ENCODE measurements around the gene GBP3.
"Not testable (repeated sequence)": the region's sequence is repeated elsewhere in the genome, so short reads cannot be mapped to it uniquely, and the experiment has no call there.

Gene GBP3, protein sequence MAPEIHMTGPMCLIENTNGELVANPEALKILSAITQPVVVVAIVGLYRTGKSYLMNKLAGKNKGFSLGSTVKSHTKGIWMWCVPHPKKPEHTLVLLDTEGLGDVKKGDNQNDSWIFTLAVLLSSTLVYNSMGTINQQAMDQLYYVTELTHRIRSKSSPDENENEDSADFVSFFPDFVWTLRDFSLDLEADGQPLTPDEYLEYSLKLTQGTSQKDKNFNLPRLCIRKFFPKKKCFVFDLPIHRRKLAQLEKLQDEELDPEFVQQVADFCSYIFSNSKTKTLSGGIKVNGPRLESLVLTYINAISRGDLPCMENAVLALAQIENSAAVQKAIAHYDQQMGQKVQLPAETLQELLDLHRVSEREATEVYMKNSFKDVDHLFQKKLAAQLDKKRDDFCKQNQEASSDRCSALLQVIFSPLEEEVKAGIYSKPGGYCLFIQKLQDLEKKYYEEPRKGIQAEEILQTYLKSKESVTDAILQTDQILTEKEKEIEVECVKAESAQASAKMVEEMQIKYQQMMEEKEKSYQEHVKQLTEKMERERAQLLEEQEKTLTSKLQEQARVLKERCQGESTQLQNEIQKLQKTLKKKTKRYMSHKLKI

DNA sequence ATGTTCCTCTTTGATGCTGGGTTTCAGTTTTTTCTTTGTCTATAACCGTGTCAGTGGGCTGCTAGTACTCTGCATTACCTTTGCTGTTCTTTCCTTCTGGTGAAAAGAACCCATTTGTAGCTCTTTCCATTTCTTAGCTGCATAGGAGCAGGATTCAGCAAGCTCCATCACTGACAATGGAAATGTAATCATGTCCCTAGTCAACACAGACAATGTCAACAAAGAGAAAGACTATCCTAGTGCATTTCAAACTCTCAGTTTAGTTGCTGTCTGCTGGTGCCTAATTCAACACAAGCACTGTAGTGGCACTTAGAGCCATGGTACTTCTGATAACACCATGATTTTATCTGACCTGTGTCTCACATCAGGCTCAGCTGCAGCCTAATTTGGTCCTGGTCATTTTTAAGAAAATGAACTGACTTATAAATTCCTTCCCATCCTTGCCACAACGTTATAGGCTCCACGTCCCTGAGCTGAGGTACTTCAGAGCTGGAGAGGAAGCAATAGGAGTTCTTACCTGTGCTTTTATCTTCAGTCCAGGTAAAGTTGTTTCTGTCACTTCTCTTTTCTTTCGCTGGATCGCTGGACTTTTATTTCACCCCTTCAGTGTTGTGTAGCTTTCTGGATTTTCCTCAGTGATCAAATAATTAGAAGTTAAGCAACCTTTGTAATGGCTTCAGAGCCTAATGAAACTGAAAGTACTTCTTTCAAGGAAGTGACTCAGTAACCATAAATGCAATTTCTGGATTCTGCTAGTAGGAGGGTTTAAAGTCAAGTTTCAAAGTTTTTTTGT is at the start of gene GBP3:
Gene GBP3, minus strand, starts transcription at position 700 of the 793 bp plus-strand sequence. CDS start 2,145 bp downstream, outside the sequence.
- DNase-seq (ENCODE audit: low spot score) = peak; percentile 70

DNA sequence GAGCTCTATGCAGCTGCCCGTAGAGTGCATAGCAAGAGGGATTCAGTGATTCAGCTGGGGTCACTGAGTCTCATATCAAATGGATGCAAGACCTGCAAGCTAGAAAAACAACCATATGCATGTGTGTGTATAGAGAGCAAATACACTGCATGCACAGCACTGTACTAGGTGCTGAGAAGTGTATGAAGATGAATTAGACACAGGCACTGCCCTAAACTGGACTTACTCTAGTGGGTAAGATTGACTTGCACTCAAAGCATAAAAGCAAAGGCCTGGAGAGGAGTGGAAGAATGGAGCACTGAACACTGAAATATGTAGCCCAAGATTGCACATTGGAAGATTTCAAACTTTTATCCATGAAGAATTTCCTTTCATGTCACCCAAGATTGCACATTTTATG is 47.8 kb upstream of the GBP3 start:
- DNase-seq (ENCODE audit: low spot score) = no peak

DNA sequence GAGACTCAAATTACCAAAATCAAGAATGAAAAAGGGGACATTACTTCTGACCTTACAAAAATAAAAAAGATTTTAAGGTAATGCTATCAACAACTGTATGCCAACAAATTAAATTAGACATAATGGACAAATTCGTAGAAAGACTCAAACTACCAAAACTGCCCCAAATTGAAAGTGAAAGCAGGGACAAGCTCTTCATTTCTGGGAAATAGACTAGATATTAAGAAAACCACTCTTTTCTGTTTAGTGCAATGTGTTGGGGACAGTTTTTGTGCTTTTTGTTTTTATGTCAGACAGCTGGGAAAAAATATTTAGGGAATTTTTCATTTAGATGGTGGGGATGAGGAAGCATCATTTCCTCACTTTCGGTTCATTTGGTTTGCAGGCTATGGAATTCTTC is 47.3 kb upstream of the GBP3 start:
- peak; percentile 8 for DNase-seq (ENCODE audit: low spot score)

DNA sequence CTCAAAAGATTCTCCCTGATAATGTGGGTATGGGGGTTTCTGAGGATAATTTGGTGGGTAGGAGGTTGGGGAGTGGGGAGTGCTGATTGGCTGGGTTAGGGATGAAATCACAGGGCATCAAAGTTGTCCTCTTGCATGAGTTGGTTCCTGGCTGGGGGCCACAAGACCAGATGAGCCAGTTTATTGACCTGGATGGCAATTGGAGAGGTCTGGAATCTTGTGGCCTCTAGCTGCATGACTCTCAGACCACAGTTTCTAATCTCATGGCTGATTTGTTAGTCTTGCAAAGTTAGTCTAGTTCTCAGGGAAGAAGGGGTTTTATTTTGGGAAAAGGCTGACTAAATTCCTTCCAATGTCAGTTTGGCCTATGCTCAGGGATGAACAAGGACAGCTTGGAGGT is 45.6 kb upstream of the GBP3 start:
- peak; percentile 46 for DNase-seq (ENCODE audit: low spot score)

DNA sequence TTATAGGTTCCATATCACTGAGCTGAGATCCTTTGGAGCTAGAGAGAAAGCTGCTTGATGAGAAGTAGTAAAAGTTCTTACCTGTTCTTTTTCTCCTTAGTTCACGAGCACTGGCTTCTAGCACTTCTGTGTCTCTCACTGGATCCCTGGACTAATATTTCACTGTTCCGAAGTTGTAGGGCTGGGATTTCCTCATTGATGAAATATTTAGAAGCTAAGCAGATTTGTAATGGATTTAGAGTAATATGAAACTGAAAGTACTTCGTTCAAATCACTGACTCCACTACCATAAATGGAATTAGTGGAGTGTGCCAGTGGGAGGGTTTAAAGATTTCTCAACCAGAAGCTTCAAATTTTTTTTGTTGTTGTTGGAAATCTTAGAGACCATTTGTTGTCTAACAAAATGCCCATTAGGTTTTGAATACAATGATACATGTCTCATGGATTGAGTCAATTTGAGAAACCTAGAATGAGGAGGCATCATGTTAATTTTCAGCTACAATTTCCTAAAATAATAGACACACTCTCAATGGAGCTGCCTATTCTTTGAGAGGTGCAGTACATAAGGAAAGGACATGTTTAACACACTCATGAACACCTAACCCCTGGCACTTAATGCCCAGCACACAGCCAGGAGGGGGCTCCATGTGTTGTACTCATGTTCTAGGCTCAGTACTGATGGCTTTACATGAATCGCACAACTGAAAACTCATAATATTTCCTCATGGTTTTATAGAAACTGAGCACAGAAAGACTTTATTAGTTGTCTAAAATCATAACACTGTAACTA is 42.6 kb upstream of the GBP3 start, which contains the start of gene GBP1:
Gene GBP1, minus strand, starts transcription at position 130 of the 790 bp plus-strand sequence. CDS start 1,974 bp downstream, outside the sequence.
- DNase-seq (ENCODE audit: low spot score) = peak; percentile 70

DNA sequence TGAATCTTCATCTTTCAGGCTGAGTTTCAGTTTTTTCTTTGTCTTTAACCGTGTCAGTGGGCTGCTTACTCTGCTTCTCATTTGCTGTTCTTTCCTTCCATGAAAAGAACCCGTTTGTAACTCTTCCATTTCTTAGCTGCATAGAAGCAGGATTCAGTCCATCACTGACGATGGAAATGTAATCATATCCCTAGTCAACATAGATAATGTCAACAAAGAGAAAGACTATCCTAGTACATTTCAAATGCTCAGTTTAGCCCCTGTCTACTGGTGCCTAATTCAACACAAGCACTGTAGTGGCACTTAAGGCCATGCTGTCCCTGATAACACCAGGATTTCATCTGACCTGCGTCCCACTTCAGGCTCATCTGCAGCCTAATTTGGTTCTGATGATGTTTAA is 42.0 kb upstream of the GBP3 start:
- DNase-seq (ENCODE audit: low spot score) = no peak

DNA sequence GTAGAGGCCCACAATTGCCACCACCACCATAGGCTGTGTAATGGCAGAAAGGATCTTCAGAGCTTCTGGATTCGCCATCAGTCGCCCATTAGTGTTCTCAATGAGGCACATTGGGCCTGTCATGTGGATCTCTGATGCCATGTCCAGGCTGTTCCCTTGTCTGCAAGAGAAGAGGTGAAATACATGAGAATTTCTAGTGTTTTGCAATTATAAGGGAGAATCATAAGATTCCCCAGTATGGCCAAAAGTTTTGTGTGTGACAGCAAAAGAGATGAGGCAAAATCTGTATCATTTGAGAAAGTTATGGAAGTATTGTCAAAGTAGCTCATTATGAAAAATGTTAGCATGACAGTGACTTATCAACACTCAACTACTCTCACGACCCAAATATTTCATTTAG is 40.4 kb upstream of the GBP3 start:
- DNase-seq (ENCODE audit: low spot score) = no peak

DNA sequence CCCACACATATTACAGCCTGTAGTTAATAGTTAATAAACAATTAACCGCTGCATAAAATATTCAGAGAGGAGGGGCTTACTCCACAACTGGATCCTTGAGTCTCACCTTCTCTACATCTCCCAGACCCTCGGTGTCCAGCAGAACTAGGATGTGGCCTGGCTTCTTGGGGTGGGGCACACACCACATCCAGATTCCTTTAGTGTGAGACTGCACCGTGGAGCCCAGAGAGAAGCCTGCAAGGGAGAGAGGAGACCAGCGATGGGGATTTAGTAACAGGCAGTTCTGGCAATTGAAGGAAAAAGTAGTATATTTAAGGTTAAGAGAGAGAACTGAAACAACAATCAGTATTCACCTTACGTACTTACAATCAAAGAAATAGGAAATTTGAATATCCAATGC is 37.4 kb upstream of the GBP3 start:
- no peak for DNase-seq (ENCODE audit: low spot score)

DNA sequence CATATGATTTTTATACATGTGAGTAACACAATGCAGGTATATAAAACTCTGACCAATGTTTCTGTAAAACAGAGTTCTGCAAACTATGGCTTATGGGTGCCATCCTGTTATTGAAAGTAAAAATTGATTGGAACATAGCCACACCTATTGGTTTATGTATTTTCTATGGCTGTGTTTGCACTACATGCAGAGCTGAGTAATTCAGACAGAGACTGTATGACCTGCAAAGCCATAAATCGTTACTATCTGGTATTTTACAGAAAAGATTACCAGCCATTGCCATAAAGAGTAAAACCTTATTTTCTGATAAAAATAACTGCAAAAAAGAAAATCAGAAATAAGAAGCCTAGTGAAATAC is 29.3 kb upstream of the GBP3 start:
- no peak for DNase-seq (ENCODE audit: low spot score)

DNA sequence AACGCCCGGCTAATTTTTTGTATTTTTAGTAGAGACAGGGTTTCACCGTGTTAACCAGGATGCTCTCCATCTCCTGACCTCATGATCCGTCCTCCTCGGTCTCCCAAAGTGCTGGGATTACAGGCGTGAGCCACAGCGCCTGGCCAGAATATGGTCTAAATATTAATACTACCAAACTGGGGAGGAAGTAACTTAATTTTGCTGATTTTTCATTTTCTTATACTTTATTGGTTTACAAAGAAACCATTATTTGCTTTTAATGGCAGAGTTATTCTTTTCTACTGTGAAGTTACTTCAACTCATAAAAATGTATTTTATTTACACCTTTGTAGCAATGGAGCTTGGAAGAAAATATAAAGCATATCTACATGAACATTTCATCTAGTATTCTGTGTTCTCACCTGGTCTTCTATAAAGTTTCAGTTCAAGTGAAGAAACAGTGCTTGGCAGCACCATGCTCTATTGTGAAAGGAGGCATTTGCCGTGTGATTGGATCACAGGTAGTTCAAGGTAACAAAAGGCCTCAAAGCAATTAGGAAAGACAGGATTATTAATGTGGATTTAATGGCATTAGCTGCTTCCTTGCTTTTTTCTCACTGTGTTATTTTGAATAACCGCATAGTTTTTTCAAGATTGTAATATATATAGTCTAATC is 28.8 kb upstream of the GBP3 start:
- DNase-seq (ENCODE audit: low spot score) = no peak

DNA sequence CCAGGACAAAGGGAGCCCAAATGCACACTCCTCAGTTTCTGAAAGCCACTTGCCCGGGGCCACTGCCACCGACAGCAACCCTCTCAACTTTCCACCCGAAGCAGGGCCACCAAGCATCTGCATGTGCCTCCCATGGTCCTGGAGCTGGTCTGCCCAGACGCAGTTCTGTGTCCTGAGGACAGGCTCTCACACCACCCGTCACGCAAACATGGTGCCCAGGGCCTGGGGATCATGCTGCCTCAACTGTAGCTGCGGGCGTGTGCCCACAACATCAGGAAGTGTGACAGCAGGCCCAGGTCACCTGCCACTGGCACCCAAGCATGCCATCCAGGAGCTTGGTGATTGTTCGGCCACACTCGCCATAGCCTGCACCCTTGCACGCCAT is 28.0 kb upstream of the GBP3 start:
- DNase-seq (ENCODE audit: low spot score) = no peak

DNA sequence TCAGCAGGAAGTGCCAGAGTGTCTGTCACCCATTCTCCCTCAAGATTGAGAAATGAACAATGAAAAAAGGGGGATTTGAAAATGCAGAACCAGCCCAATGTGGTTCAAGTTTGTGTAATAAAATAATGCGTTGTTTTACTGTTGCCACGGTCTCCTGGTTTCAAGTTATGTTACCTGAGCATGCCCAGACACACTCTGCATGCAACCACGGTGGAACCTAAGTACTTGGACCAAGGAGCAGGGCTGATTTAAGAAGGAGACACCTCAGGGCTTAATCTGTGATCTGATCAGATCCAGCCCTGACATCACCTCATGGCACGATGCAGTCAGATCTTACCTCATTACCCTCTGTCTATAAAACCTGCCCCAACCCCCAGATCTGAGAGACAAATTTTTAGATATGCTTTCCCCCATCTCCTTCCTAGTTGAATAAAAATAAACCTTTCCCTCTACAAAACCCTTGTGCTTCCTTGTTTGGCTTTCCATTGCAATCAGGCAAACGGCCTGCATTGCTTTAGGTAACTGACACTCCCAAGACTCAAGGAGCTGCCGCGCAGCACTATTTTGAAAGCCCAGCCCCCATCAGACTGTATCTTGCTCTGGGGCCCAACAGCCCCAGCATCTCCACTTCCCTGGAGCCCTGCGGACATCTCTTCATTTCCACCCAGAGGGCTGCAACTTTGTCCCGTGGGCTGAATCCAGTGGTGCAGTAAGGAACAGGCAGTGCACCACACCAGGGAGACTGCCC is 27.4 kb upstream of the GBP3 start:
- DNase-seq (ENCODE audit: low spot score) = not testable (repeated sequence)

DNA sequence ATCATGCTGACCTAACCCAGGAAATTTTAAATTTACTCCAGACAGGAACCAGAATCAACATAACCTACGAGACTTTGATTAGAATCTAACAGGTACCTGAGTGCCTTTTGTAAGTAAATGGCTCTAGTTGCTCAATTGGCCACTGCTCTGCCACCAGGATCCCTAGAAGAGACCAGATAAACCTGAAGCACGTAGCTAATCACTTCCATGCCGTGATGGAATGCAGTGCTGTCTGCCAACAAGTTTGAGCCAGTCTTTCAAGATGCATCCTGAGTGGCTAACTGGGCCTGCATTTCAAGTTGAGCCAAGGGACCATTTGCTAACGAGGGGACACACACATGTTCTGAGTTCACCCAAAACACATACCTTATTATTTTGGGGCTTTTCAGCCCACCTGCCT is 26.5 kb upstream of the GBP3 start:
- DNase-seq (ENCODE audit: low spot score) = not testable (repeated sequence)

DNA sequence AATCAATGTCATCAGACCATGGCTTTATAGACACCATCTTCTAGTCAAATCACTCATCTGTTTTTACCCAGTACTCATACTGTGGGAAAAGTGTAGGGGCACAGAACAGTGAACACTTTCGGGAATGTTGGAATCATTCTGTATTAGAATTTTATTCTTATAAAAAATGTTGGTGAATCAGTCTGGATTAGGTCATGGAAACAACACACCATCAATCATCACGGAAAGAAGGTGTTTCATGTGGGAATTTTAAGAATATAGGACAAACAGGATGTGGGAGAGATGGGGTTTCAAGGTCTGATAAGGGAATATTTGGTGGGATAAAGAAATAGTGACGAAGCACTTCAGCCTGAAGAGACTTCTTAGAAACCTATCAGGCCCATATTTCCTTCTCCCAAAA is 25.1 kb upstream of the GBP3 start:
- DNase-seq (ENCODE audit: low spot score) = no peak

DNA sequence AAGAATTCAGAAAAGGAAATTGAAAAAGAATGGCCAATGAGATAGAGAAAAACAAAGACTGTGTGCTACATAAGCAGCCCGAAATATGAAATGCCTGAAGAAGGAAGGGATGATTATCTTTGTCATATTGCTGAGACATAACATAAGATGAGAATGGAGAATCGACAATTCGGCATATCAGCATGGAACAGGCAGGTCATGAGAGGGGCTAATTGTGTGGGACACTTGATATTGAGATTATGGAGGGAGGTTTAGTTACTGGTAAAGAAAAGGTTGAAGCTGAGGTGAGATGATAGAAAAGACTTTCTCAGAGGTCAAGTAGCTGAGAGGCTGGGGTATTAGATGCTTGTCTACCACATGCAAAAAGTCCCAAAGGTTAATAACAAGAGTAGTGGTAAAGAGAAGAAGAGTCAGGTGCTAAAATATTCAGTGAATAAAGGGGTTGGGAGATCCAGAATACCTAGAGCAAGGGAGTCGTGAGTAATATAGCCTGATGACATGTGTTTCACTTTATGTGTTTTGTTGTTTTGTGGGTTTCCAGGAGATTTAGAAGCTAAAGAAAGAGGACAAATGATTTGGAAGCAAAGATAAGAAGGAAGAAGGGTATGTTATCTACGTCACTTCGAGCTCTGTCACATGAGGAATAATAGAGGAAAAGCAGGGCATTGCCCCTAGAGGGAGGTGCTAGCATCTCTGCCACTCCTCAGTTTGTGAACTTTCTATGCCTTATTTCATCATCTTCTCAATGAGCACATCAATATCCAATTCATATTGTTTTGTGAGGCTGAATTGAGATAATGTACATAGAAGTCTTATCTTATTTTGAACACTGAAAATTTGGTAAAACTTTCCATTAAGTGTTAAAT is 23.9 kb upstream of the GBP3 start:
- not testable (repeated sequence) for DNase-seq (ENCODE audit: low spot score)

DNA sequence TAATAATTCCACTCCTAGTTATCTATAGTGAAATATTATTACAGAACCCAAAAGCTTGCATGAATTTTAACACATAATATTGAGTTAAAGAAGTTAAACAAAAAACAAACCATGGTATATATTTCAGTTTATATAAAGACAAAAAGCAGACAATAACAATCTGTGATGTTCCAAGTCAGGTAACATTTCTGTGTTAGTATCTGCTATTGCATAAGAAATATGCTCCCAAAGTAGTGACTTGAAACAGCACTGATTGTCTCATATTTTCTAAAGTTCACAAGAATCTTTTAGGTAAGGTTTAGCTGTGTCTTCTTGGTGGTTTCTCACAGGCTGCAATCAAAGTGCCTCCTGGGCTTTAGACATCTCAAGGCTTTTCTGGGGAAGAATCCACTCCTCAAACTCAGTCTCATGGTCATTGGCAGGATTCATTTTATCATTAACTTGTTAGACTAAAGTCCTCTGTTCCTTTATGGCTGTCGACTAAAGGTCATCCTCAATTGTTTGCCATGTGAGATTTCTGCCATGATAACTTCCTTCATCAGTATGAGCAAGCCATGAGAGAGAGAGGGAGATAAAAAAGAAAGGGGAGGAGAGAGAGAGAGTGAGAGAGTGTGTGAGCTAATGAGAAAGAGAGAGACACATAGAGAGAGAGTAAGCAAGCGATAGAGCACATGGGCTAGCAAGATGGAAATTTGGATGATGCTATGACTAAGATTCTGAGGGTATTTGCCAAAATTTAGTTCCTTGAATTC is 22.5 kb upstream of the GBP3 start:
- DNase-seq (ENCODE audit: low spot score) = no peak

DNA sequence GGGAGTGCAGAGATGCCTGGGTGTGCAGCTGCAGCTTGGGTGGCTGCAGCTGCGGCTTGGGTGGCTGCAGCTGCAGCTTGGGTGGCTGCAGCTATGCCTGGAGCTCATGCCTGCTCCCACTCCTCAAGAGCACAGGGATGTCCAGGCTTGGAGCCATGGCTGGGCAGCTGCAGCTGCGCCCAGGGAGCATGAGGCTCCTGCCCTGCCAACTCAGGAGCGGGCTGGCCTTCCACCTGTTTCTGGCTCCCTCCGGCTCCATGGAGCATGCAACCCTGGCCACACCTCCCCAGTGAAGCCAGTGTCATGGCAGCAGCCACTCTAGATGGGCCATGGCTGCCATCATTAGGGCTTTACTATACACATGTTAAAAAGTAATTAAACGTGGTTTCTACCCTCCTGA is 21.3 kb upstream of the GBP3 start:
- no peak for DNase-seq (ENCODE audit: low spot score)

DNA sequence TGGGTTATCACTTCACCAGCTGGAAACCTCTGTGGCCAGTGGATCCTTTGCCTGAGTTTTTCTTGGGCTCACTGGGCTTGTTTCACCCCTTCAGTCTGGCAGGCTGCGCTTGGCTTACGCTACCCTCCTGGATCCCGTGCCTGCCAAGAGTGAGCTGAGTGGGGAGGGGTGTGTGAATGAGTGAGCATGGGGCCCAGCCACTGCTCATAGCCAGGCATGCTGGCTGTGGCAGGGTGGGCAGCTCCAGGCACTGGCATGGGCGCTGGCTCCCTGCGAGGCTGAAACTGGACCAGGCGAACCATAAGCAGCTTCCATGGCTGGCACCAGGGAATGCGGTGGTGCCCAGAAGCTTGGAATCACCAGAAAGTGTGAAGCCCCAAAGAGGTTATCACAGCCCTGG is 19.8 kb upstream of the GBP3 start:
- DNase-seq (ENCODE audit: low spot score) = no peak

DNA sequence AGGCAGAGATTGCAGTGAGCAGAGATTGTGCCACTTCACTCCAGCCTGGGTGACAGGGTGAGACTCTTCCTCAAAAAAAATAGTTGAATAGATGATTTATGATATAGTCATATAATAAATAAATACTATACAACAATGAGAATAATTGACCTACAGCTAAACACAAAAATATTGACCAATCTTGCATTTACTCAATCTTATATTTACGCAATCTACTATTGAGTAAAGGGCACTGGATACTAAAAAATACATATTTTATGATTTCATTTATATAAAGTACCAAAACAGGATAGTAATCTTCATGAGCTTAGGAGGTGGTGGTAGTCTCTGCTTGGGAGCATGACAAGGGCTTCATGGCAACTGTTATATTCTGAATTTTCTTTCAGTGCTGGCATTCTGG is 19.1 kb upstream of the GBP3 start:
- DNase-seq (ENCODE audit: low spot score) = no peak
